Skin of body (tissue), 2 donors: ENCODE results near the gene TNFRSF14. TPM values are rescaled to one million over a fixed set of nuclear protein-coding genes. Genes with fewer than 3 reads are reported as not detected.
A peak's percentile ranks its signal among the peaks of the same experiment; 100 is the strongest.

ENCODE experiments used
- DNase-seq: peaks from one replicate; lab custom pipeline; 2025; lab: John Stamatoyannopoulos, UW
- total RNA-seq: library from RNA; depleted of rRNA; stranded (reverse); fragments of >200 nt; gene quantifications from one replicate; pipeline ENCODE4 v1.2.3, GENCODE V29; 2014

TNFRSF14 gene
- total RNA-seq, 1 donor from 2014 or later = 18.1 TPM

- DNase-seq = no peak
These were observed 32.8 kb upstream of the TNFRSF14 start for GRCh38 chr1:2523191-2523890.

- DNase-seq = no peak
These were observed 32.1 kb upstream of the TNFRSF14 start for GRCh38 chr1:2523891-2524609.

- no peak for DNase-seq
These were observed 30.6 kb upstream of the TNFRSF14 start for GRCh38 chr1:2525572-2525919.

GRCh38 chr1:2525920-2526823 is 30.0 kb upstream of the TNFRSF14 start, which contains the start of gene PANK4:
PANK4 (minus strand) TSS chr1:2526596; CDS start chr1:2526587, 9 bp downstream.
- DNase-seq = peak; percentile 93

- peak; percentile 52 for DNase-seq
These were observed 29.2 kb upstream of the TNFRSF14 start for GRCh38 chr1:2526824-2527555.

GRCh38 chr1:2527556-2527860 is 28.7 kb upstream of the TNFRSF14 start:
- DNase-seq = no peak

- no peak for DNase-seq
These were observed 28.2 kb upstream of the TNFRSF14 start for GRCh38 chr1:2528016-2528415.

GRCh38 chr1:2528611-2528965 is 27.6 kb upstream of the TNFRSF14 start:
- DNase-seq = no peak

- DNase-seq = no peak
These were observed 27.0 kb upstream of the TNFRSF14 start for GRCh38 chr1:2528966-2529783.

GRCh38 chr1:2529784-2530512 is 26.2 kb upstream of the TNFRSF14 start, which contains the start of gene HES5:
HES5 (minus strand) TSS chr1:2530263; CDS start chr1:2530164, 99 bp downstream.
- DNase-seq = no peak

GRCh38 chr1:2530513-2531361 is 25.4 kb upstream of the TNFRSF14 start:
- DNase-seq = no peak

GRCh38 chr1:2532485-2533160 is 23.5 kb upstream of the TNFRSF14 start:
- DNase-seq = no peak

GRCh38 chr1:2533365-2533764 is 22.8 kb upstream of the TNFRSF14 start:
- peak; percentile 22 for DNase-seq

- no peak for DNase-seq
These were observed 21.9 kb upstream of the TNFRSF14 start for GRCh38 chr1:2534315-2534686.

GRCh38 chr1:2534687-2535441 is 21.3 kb upstream of the TNFRSF14 start:
- DNase-seq = no peak

- no peak for DNase-seq
These were observed 20.7 kb upstream of the TNFRSF14 start for GRCh38 chr1:2535455-2535854.

- no peak for DNase-seq
These were observed 20.2 kb upstream of the TNFRSF14 start for GRCh38 chr1:2535981-2536380.

- no peak for DNase-seq
These were observed 18.4 kb upstream of the TNFRSF14 start for GRCh38 chr1:2537784-2538115.
